Activated CD4-positive, alpha-beta T cell treated with anti-CD3 and anti-CD28 coated beads, Interleukin-2, Interleukin-4, amounts not matched to agents 100 ng/mL and 50 ng/mL, durations not matched to agents 16 hours and 8 hours (primary cell): ENCODE data around the gene TBC1D16.

Experiments
- DNase-seq: peaks from one replicate; pipeline ENCODE4 v3.0.0-alpha.2; 2020; ENCODE audit warnings: low spot score

Gene TBC1D16, protein sequence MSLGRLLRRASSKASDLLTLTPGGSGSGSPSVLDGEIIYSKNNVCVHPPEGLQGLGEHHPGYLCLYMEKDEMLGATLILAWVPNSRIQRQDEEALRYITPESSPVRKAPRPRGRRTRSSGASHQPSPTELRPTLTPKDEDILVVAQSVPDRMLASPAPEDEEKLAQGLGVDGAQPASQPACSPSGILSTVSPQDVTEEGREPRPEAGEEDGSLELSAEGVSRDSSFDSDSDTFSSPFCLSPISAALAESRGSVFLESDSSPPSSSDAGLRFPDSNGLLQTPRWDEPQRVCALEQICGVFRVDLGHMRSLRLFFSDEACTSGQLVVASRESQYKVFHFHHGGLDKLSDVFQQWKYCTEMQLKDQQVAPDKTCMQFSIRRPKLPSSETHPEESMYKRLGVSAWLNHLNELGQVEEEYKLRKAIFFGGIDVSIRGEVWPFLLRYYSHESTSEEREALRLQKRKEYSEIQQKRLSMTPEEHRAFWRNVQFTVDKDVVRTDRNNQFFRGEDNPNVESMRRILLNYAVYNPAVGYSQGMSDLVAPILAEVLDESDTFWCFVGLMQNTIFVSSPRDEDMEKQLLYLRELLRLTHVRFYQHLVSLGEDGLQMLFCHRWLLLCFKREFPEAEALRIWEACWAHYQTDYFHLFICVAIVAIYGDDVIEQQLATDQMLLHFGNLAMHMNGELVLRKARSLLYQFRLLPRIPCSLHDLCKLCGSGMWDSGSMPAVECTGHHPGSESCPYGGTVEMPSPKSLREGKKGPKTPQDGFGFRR

DNA sequence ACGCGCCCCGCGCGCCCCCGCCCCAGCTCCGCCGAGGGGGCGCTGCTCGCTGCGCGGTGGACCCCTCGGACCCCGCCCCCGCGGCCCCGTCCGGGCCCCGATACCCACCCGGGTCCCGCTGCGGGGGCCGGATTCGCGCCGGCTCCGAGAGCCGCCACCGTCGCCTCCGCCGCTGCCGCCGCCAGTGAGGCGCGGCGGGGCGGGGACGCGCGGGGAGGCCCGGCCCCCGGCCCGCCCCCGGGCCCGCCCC lies at the start of gene TBC1D16:
TSS of gene TBC1D16 (minus strand) at position 186 of the 250 bp plus-strand sequence. CDS start 22,325 bp downstream, outside the sequence.
- DNase-seq = no peak

DNA sequence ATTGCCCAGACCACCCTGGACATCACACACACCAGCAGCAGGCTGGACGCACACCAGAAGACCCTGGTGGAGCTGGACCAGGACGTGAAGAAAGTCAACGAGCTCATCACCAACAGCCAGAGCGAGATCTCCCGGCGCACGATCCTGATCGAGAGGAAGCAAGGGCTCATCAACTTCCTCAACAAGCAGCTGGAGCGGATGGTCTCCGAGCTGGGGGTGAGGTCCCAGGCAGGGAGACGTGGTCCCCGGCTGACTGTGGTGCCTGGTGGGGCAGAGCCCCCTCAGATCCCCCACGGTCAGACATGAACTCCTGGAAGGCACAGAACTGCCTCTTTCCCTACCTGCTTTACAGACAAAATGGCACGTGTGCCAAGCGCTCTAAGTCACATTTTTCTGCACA lies 49.1 kb upstream of the TBC1D16 start:
- DNase-seq = no peak

DNA sequence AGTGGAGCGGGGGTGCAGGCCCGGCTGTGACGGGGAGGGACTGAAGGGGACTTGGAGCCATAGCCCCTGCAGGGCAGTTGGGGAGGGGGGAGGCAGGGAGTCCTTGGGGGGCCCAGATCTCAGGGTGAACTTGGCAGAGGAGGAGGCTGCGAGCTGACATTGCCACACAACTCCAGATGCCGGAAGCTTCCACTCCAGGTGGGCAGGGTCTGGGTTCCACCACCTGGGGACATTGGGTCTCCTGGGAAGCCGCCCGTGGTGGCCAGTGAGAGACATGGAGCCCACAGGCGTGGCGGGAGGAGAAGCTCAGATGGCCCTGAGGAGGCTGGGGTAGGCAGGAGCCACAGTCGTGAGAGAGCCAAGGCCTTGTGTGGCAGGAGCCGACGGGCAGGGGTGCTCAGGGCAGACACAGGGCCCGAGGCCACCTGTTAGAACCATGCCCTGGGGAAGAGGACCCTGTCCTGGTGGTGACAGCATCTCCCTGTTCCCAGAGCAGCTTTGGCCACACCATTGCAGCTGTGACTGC lies 47.5 kb upstream of the TBC1D16 start:
- DNase-seq = no peak

DNA sequence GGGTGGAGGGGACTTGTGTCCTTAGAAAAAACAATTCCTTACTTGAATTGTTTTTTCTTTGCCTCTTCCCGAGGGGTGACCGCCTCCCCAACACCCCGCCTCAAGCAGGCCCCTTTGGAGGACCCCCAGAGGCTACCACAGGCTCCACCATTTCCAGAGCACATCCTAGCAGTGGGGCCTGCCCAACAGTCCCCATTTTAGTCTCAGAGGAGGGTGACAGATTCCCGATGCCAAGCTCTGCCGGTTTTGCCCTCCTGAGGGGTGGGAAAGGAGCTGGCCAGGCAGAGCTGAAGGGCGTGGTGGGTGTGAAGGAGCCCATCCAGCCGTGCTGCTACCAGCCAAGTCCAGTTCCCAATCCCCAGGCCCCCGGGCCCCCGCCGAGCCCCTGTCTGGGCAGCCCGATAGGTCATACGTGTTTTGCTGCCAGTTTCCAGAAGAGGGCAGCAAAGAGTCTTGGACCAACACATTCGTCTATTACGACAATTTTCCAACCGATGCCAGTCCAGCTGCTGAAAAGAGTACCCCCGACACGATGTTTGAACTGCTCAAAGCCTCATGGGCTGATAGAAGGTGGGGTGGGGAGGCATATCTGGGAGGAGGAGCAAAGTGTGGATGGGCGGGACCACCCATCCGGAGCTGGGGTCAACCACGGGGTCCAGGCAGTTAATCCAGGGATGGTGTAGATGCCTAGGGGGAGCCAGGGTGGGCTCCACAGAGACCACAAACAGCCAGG lies 46.9 kb upstream of the TBC1D16 start:
- DNase-seq = peak; percentile 80

DNA sequence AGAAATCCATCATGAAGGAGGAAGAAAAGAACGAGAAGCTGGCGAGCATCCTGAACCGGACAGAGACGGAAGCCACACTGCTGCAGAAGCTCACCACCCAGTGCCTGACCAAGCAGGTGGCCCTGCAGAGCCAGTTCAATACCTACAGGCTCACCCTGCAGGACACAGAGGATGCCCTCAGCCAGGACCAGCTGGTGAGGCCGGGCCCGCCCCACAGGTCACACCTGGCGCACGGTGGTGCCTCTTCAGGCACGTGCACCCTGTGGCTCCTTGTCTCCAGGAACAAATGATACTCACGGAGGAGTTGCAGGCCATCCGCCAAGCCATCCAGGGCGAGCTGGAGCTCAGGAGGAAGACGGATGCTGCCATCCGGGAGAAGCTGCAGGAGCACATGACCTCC lies 45.9 kb upstream of the TBC1D16 start:
- no peak for DNase-seq

DNA sequence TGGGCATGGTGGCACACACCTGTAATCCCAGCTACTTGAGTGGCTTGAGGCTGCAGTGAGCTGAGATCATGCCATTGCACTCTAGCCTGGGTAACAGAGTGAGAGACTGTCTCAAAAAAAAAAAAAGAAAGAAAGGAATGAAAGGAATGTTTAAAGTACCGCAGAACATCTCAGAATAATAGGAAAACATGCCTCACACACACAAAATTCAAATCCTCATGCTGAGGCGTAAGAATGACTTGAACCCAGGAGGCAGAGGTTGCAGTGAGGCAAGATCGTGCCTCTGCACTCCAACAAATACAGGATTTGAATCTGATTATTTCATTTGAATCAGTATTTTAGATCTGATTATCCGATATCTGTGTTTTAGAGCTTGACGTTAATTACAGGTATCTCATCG lies 44.4 kb upstream of the TBC1D16 start:
- no peak for DNase-seq

DNA sequence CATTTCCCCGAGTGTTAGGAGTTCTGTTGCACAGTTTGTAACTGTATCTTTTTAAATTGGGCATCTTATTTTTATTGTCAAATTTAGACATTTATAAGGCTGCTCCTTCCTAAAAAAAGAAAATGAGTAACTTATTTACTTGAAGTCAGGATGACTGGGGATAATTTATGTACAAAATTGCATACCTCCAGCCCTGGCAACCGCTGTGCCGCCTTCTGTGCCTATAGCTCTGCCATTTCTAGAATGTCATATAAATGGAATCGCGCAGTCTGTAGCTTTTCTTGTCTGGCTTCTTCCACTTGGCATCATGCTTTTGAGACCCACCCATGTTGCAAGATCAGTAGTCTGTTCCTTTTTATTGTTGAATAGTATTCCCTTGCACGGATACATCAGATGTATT lies 36.7 kb upstream of the TBC1D16 start:
- no peak for DNase-seq

DNA sequence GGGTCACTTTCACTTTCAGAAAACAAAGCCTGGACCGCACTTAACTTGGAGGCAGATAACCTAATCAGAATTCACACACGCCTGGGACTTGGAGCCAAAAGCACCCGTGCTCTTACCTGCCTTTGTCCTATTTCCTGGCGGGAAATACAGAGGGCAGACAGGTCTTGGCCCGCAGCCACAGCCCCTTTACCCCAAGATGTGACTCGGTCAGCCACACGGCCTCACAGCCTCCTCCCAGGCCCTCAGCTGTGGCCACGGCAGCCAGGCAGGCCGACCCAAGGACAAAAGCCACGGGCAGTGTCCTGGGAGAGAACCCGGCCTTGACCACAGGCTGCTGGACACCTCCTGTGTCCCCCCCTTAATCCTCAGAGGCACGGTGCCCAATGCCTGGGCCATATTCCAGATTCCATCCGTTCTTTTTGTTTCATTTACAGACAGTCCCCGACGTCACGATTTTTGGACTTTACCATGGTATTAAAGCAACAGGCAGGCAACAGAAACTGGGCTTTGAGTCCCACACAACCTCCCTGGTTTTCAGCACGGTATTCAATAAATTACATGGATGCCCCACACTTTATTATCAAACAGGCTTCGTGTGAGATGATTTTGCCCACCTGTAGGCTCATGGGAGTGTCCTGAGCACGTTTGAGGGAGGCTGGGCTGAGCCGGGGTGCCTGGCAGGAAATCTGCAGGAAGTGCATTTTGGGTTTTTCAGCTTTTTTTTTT lies 35.6 kb upstream of the TBC1D16 start:
- no peak for DNase-seq

DNA sequence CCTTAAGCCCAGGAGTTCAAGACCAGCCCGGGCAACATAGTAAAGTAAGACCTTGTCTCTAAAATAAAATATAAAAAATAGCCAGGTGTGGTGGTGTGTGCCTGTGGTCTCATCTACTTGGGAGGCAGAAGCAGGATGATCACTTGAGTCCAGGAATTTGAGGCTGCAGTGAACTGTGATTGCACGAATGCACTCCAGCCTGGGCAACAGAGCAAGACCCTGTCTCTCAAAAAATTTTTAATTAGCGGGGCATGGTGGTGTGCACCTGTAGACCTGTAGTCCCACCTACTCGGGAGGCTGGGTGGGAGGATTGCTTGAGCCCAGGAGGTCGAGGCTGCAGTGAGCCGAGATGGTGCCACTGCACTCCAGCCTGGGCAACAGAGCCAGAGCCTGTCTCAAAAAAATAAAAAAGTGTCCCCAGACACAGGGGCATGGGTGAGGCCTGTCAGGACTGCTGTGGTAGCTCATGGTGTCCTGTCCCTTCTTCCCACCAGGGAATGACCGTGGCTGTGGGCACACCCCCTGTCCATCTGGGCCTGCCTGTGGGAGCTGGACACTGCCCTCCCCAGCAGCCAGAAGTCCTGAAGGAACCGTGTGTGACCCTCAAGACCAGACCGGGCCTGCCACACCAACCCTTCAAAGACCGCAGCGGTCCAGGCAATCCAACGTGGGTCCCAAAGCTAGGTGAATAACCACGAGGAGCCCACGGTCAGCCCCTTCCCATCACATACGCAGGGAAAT lies 34.9 kb upstream of the TBC1D16 start:
- no peak for DNase-seq

DNA sequence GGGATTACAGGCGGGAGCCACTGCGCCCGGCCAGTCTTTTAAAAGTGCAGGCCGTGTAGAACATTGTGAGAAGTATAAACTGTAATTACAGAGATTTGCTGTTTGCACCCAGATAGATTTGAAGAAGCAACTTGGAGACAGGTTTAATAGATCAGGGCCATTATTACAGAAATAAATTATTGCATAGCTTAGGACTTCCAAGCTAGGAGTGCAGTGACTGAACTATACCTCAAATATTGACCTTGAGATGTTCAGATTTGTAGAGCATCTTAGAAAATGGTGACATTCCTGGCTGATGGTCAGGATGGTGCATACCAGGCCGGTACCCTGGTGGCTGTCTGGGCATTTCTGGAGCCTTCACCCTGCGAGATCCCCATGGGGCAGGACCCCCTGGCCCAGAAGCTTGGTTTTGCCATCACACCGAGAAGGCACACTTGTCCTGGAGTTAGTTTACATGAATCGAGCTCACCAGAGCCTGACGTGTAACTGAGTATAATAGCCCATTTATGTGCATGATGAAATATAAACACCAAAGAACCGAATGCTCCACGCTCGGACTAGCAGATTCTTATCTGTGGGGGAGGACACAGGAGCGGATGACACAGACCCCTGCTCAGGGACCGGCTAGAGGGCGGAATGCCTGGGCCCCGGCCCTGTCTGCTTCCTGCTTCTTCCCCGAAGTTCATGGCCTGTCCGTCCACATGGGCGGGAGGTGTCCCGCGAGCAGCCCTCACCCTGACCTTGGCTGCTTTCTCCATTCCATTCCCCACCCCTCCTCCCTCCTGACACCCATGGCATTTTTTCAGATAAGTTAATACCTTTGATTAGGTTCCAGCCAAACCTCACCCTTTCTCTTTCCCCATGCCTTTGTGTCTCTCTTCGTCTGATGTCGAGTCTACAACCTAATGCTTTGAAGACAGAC lies 32.9 kb upstream of the TBC1D16 start:
- no peak for DNase-seq

DNA sequence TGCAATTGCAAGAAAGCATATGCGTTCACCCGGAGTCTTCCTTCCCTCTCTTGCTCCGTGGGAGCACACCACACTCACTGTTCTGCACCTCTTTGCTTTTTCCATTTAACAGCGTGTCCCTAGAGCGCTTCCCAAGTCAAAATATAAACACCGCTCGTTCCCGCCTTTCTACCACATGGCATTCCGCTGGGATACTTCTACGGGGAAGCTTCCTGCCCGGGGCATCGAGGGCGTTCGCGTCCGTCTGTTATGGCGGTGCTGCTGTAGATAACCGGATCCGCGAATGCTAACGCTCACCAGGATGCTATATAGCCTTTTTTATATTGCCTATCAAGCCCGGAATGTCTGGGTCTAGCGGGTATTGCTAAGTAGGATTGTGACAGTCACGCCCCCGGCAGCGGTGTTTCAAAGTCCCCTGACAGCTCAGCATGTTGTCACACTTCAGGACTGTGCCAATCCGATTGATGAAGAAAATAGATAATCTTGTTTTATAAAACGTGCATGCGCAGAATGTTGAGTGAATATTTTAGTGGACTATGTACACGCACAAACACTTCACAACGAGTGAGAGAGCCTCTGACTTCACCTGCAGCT lies 31.8 kb upstream of the TBC1D16 start:
- no peak for DNase-seq

DNA sequence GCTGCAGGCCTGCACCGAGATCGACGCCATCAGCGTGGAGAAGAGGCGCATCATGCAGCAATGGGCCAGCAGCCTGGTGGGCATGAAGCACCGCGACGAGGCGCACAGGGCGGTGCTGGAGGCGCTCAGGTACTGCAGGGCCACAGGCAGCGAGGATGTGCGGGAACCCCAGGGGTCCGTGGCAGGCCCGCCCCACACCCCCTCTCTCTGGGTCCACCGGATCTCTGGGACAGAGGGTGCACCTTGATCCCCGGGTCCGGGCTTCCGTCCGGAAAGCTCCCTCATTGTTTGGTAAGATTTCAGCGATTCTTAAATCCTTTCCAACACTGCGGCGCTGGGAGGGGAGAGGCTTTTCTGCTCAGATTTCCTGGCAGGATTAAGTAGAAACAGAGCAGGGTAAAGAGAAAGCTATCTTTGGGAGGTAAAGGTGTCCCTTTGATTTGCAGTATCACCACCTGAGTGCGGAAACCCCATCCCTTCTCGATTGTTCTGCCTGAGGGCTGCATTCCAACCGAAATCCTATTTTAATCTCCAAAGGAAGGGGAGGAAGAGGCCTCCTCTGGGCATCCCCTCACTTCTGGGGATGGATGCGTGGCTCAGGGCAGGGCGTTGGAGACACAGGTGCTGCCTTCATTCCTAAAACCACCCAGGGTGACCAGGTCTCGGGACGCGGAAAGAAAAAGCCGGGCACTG lies 30.0 kb upstream of the TBC1D16 start:
- DNase-seq = no peak

DNA sequence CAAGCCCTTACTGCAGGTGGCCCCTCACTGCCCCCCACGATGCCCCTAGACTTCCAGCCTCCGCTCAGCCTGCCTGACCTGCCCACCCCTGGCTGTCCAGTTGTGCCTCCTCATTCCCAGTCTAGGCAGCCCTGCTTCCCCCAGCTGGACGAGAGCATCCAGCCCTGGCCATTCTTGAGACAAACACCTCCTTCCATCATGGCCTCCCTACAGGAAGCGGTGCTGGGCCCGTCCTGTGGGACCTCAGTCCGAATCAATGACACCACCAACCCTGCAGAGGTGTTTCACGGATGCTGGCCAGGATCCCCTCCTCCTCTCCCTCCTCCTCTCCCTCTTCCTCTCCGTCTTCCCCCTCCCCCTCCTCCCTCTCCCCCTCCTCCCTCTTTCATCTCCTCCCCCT lies 29.0 kb upstream of the TBC1D16 start:
- DNase-seq = no peak

DNA sequence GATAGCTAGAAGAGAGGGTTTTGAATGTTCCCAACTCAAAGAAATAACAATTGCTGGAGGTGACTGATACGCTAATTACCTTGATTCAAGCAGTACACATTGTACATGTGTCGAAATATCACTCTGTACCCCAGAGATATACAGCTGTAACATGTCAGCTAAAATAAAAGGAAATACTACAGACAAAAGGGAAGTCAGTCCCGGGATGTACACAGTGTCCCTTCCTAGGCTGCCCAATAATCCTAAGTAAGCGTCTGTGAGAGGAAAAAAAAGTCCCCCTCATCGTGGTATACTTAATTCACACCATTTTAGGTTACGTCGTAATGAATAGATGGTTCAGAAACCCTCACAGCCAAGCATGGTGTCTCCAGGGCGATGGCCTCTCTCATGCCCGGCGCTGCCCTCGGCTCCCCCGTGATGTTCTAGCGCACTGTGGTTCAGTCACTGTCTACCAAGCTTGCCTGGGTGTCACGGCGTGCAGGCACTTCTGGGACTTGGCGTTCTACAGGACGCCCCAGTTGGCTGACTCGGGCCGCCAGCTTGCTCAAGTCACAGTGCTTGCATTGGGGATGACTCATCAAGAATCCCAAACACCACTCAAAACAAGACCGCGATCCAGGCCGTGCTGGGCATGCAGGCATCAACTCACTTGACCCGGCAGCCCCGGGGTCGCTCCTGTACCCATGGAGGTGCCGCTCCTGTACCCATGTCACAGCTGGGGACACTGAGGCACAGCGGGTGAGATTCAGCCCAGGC lies 28.3 kb upstream of the TBC1D16 start:
- DNase-seq = no peak

DNA sequence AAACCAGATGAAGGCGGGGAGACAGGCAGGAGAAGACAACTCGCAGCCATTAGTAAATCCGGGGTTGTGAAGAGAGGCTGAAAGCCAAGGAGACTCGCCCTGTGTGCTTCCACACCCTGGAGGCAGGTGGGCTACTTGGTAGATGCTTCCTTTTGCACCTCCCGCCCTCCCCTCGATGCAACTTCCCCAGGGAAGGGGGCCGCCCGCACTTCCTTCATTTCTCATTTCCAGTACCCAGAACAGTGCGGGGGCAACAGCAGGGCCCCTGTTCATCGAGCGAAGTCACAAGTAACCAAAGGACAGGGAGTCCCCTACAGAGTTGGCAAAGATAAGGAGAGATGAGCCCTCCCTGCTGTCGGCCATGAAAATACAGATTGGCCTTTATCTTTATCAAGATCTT lies 25.7 kb upstream of the TBC1D16 start:
- DNase-seq = no peak

DNA sequence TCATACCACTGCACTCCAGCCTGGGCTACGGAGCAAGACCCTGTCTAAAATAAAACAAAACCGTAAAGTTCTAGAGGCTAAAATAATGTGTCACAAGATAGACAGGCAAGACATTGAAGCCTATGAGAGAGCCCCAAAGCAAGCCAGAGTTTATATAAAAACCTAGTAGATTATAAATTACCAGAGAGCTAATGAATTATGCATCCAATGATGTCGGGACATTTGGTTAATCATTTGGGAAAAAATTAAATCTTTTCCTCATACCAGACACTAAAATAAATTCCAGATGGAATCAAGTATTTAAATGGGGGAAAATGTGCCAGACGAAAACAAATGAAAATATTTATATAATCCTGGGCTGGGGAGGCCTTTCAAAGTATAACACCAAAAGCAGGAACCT lies 25.0 kb upstream of the TBC1D16 start:
- DNase-seq = no peak

DNA sequence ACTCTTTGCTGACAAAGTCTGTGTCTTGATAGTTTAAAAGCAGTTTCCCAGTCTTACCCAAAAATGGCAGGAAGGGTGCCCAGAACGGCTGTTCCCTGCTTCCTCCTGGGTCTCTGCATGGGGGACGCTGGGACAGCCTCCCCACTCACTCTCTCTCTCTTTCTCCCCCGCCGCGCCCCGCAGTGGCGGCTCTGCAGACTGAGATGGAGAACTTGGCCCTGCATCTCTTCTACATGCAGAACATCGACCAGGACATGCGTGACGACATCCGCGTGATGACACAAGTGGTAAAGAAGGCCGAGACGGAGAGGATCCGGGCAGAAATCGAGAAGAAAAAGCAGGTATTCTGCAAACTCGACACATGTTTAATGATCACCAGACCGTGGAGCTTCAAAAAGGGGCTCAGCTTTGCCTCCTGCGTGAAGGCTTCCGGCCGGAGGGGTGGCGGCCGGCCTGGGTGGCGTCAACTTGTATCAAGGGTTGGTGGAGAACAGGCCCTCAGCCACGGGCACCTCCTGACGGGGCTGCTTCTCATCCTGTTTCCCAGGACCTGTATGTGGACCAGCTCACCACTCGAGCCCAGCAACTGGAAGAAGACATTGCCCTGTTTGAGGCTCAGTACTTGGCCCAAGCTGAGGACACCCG lies 22.8 kb upstream of the TBC1D16 start:
- no peak for DNase-seq

DNA sequence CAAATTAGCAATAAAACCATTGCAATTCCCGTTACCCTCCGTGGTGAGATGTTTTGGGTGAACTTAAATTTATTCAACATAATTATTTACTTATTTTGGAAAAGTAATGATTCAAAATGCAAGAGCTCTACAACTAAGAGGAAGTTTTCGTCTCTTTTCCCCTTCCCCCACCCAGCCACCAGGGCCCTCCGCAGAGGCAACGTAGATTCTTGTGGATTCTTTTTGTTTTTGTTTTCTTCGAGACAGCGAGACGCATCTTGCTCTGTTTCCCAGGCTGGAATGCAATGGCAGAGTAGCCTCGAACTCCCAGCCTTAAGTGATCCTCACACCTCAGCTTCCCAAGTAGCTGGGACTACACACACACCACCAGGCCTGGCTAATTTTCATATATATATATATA lies 19.9 kb upstream of the TBC1D16 start:
- no peak for DNase-seq
